ENCODE results near the gene HMGN5.

Gene HMGN5

GRCh38 chrX:81114757-81115156 is 87.0 kb downstream of the HMGN5 start:
- no peak for DNase-seq

- DNase-seq: no peak
Measured at GRCh38 chrX:81110286-81110685, 91.4 kb downstream of the HMGN5 start.

- DNase-seq: no peak
Measured at GRCh38 chrX:81082649-81083048, 119.1 kb downstream of the HMGN5 start.

Measured in activated CD4-positive, CD25-positive, alpha-beta regulatory T cell treated with anti-CD3 and anti-CD28 coated beads, Interleukin-2, amount 50 U/mL, for 72 hours (primary cell).